ENCODE measurements around the gene CYBC1.
"Not testable (repeated sequence)": the region's sequence is repeated elsewhere in the genome, so short reads cannot be mapped to it uniquely, and the experiment has no call there.

The CYBC1 gene

GRCh38 chr17:82477934-82478333 is 27.4 kb upstream of the CYBC1 start:
- DNase-seq, result no peak

- no peak for DNase-seq
Observed at GRCh38 chr17:82475458-82475857, 24.9 kb upstream of the CYBC1 start.

DNA sequence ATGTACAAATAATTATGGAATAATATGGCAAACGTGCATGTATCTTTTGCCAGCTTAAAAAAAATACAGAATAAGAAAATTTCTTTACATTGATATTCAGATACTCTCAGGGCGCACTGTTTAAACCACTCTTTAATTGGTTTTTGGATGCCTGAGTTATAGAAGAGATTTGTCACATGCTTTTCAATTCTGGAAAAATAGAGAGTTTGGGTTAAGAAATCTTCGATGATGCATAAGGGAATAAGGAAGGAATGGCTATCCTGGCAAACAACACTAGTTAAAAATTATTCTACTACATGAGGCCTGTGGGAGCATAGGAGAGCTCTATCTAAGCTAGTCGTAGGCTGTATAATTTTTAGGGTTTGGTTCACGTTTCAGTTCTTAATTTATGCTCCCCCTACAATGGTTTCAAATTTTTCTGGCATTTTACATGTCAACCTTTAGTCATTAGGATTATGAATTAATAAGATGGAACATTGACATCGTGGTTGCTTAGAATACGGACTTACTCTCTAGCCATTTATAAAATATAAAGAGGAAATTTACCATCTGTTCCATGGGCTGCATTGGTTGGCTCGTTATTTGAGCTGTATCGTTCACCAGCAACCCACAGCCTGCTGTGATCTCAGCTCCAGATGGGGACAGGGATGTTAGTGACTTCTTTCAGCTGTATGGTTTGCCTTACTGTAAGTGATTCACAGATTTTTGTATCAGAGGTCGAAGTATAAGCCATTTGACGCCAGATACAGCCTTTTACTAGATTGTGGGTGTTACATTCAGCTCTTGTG is 23.9 kb upstream of the CYBC1 start:
- no peak for DNase-seq

DNA sequence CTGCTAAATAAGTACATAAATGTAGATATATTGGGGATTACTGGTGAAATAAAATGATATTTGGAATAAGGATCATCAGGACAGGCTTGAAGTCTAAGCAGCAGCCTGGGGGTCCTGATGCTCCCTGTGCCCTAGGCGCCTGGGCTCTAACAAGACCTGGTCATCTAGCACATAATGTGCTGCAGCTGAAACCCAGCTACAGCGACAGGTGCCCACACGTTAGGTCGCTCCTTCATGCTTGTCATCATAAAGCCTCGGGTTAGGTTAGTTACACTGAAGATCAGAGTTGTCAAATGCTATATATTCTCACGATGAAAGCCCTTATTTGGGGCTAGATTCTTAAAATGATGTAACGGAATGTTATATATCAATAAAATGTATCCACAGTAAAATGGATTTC is 19.5 kb upstream of the CYBC1 start:
- DNase-seq, result no peak

DNA sequence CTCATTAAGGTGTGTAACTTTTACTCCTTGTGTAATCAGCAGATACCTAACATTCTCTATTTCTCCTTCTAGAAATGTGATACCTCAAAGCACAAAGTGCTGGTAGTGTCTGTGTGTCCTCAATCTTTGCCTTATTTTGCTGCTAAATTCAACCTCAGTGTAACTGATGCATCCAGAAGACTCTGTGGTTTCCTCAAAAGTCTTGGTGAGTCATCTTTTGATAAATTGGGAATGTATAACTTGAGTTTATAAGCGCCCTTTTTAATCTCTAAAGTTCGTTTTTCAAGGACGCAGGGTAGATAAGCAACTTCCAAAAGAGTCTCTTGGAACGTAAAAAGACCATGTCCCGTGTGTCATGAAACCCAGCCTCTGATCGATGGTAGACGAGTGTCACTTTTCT is 18.1 kb upstream of the CYBC1 start:
- DNase-seq, result no peak

DNA sequence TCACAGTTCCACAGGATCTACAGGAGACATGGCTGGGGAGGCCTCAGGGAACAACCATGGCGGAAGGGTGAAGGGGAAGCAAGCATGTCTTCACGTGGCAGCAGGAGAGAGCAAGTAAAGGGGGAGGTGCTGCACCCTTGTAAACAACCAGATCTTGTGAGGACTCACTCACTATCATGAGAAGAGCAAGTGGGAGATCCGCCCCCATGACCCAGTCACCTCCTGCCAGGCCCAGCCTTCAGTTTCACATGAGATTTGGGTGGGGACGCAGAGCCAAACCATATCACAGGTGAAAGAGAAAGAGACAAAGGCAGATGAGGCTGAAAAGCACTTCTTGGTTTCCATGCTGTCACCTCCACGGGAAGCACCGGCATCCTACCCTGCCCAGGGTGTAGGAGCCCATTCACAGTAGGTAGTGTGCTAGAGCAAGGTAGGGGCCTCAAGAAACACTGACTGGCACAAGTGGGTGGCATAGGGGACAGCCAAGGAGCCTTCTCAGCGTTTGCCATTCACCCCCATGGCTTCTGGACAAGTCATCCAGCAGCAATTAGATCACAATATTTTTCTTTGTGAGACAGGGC is 14.6 kb upstream of the CYBC1 start:
- no peak for DNase-seq

DNA sequence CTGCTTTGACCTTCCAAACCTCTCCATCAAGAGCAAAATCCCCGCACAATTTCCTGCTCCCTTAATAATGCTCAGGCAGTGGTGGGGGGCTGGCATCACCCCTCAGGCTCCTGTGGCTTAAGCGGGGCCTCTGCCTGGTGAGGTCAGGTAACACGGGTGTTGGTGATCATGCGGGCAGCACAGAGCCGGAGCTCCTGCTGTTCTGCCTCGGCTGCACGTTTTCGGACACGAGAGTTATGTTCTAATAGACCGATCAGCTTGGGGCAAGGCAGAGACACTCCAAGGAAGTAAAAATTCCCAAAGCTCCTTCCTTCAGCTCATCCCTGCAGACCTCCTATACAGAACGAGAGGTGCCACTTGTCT is 14.0 kb upstream of the CYBC1 start:
- no peak for DNase-seq

DNA sequence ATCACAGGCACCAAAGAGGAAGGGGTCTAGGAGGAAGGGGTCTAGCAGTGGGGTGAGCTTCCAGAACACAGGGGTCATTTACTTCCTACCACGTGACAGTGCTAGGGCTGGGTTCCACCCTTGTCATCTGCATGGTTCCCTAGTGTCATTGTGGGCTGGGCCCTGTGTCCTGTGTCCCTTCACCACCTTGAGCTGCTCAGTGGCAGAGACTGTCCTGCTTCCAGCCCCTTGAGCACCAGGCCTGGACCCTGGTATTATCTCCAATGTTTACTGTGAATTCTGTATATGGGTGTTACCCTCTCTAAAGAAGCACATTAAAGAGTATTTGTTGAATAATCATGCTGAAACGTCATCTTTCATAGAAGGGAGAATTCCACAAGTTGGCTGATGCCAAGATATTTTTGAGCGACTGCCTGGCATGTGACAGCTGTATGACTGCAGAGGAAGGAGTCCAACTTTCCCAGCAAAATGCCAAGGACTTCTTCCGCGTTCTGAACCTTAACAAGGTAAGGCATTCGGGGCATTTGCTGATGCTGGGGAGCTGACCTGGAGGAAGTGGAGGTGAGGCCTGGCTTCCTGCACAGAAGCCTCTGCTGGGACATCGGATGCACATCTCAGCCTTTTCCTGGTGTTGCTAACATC is 13.5 kb upstream of the CYBC1 start:
- no peak for DNase-seq

DNA sequence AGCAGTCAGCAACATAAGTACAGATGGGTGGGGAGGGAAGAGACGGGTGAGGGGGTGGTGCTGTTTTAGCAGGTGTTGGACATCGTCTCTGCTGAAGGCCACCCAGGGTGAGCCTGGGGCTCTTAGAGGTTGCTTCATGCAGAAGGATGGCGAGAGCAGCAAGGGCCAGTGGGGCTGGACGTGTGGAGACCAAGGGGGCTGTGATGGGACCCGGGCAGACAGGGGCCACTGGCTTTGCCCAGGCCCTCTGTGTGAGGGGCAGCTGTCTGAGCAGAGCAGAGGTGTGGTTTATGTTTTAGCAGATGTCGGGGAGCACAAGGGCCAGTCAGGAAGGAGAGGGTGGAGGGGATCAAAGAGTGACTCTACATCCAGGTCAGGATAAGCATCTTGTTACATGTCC is 12.8 kb upstream of the CYBC1 start:
- DNase-seq, result no peak

DNA sequence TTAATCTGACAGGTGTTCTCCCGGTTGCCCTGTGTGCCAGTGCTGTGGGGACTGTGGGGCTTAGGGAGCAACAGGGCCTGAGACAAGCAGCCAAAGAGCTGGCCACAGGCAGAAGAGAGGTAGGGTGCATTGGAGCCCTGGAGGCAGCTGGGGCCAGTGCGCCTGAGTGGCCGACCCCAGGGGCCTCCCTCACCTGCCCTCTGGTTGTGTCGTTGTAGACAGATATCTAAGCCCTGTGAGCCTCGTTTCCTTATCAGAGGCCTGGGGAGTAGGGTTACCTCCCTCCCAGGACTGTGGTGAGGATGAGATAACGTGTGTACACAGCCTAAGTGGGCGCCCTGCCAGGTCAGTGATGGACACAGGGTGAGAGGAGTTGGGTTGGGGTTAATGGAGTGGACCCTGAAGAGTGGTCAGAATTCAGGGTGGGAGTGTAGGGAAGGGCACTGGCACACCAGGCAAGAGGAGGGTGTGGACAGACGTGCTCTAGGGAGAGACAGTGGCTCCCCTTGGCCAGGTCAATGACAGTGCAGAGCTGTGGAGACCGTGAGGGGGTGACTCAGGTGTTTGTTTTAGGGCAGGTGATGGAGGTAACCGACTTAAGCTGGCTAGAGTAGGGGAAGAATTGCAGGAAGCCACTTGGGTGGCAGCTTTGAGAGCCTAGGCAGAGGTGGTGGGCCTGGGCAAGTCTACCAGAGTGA is 11.4 kb upstream of the CYBC1 start:
- no peak for DNase-seq

DNA sequence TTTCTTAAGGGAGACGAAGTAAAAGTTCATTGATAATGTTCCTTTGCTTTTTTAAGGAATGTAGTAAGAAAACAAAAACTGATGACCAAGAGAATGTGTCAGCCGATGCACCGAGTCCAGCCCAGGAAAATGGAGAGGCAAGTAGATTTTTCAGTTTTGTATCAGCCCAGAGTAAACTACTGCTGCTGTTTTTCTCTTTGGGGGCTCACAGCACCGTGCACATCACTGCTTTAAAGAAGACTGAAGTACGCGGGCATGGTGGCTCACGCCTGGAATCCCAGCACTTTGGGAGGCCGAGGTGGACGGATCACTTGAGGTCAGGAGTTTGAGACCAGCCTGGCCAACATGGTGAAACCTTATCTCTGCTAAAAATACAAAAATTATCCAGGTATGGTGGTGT is 9.4 kb upstream of the CYBC1 start:
- not testable (repeated sequence) for DNase-seq

GRCh38 chr17:82458885-82459424 is 8.4 kb upstream of the CYBC1 start:
- DNase-seq, result no peak

DNA sequence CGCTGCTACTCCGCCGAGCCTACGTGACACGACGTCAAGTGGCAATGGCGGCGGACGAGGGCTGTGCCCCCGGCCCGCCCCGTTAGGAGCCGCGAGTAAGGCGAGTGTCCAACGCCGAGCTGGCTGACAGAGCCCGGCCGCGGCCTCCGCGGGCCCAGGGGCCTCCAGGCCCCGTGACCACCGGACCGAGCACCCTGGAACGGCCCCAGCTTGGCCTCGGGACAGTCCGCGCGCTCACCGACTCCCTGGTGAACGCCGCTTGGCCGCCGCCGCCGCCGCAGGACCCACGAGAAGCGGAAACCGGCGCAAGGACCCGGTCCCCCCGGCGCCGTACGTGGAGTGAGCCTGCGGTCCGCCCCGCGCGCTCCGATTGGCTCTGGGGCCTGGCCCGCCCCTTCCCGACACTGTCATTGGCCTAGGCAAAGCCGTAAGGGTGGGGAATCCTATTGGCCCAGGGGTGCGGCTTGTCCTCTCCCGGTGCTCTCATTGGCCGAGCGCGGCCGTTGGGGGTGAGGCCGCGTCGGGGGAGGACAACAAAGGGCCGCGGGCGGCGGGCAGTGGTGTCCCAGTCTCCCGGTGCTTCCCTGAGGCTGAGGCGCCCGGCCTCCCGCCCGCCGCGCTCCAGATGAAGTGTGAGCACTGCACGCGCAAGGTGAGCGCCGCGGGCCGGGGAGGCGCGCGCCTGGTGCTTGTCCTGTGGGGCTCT is 7.8 kb upstream of the CYBC1 start, which contains the start of gene NARF:
Gene NARF, plus strand, starts transcription at position 563 of the 706 bp plus-strand sequence. Its CDS starts 63 bp downstream, at position 626.
- DNase-seq, result peak; percentile 99

DNA sequence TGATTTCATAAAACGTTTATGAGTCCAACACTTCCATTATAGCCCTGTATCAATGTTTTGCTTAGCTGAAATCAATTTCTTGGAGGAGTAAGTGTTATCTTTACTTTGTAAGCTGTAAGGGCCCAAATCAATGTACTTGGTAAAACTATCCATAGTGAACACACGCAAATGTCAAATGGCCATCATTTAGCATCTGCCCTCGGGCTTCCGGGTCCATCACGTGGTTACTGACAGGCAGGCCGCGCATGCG is 7.3 kb upstream of the CYBC1 start:
- DNase-seq, result no peak

- no peak for DNase-seq
Observed at GRCh38 chr17:82457073-82457928, 6.7 kb upstream of the CYBC1 start.

- not testable (repeated sequence) for DNase-seq
Observed at GRCh38 chr17:82453706-82454105, 3.2 kb upstream of the CYBC1 start.

DNA sequence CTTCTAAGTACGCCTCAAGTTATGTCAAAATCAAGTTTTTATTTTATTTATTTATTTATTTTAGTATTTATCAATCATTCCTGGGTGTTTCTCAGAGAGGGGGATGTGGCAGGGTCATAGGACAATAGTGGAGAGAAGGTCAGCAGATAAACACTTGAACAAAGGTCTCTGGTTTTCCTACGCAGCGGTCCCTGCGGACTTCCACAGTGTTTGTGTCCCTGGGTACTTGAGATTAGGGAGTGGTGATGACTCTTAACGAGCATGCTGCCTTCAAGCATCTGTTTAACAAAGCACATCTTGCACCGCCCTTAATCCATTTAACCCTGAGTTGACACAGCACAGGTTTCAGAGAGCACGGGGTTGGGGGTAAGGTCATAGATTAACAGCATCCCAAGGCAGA is 2.6 kb upstream of the CYBC1 start:
- not testable (repeated sequence) for DNase-seq

DNA sequence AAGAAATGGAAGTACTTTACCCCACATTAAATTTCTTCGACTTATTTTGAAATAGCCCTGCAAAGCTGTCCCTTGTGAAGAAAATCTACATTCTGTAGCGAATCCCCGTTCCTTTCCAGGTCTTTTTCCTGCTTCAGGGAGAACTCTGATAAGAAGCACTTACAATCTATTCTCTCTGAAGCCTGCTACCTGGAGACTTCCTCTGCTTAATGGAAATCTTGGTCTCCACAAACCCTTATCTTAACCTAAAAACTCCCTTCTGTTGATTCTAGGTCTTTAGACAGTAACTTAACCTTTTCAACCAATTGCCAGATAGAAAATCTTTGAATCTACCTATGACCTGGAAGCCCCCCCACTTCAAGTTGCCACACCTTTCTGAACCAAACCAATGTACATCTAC is 1.6 kb upstream of the CYBC1 start:
- no peak for DNase-seq

- no peak for DNase-seq
Observed at GRCh38 chr17:82449883-82450356, 632 bp downstream of the CYBC1 start.

- no peak for DNase-seq
Observed at GRCh38 chr17:82449131-82449882, 1.2 kb downstream of the CYBC1 start.

DNA sequence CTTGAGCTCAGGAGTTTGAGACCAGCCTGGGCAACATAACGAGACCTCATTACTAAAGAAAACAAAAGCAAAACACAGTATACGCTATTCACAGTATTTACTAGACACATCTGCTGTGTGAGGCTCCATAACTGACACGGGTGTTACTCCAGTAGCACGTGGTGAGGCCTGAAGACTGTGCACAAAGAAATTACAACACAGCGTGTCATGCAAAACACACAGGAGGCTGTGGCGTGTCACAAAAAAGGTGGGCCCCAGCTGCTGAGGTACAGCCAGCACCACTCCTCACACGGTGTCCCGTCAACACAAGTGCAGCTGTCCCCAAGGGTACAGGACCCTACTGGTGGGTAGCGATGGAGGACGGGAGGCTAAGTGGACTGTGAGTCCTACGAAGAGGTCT is 2.7 kb downstream of the CYBC1 start:
- DNase-seq, result no peak
